Measurements from ENCODE around the gene LMBRD2.

LMBRD2 gene

GRCh38 chr5:36049949-36050348, 101.7 kb downstream of the LMBRD2 start:
- DNase-seq = no peak

All from right kidney (tissue), 1 donor.